LoVo (cell line): Measurements from ENCODE around the gene CLIC4.
"Not testable (repeated sequence)": the region's sequence is repeated elsewhere in the genome, so short reads cannot be mapped to it uniquely, and the experiment has no call there.

Experiments
- DNase-seq: peaks from one replicate; pipeline ENCODE4 v3.0.0-alpha.2; 2016; ENCODE audit warnings: low spot score

The CLIC4 gene

GRCh38 chr1:24720152-24720551 lies 25.1 kb upstream of the CLIC4 start:
- DNase-seq, result no peak

GRCh38 chr1:24721533-24721932 lies 23.7 kb upstream of the CLIC4 start:
- DNase-seq, result no peak

GRCh38 chr1:24722073-24723035 lies 22.9 kb upstream of the CLIC4 start:
- DNase-seq, result not testable (repeated sequence)

- DNase-seq, result peak; percentile 28
Measured at GRCh38 chr1:24724345-24725208, 20.7 kb upstream of the CLIC4 start.

GRCh38 chr1:24725209-24725651 lies 20.0 kb upstream of the CLIC4 start:
- DNase-seq, result no peak

GRCh38 chr1:24726741-24727140 lies 18.5 kb upstream of the CLIC4 start:
- DNase-seq, result no peak

GRCh38 chr1:24727501-24728216 lies 17.6 kb upstream of the CLIC4 start:
- no peak for DNase-seq

GRCh38 chr1:24728982-24729381 lies 16.3 kb upstream of the CLIC4 start:
- DNase-seq, result no peak

GRCh38 chr1:24732186-24732885 lies 12.9 kb upstream of the CLIC4 start:
- DNase-seq, result no peak

GRCh38 chr1:24733342-24733741 lies 11.9 kb upstream of the CLIC4 start:
- DNase-seq, result not testable (repeated sequence)

GRCh38 chr1:24735156-24735508 lies 10.1 kb upstream of the CLIC4 start:
- no peak for DNase-seq

- no peak for DNase-seq
Measured at GRCh38 chr1:24735509-24736375, 9.5 kb upstream of the CLIC4 start.

GRCh38 chr1:24737368-24738117 lies 7.7 kb upstream of the CLIC4 start:
- DNase-seq, result no peak

GRCh38 chr1:24739241-24739640 lies 6.0 kb upstream of the CLIC4 start:
- DNase-seq, result no peak

- DNase-seq, result peak; percentile 44
Measured at GRCh38 chr1:24742090-24742938, 2.9 kb upstream of the CLIC4 start.

GRCh38 chr1:24743404-24744211 lies 1.6 kb upstream of the CLIC4 start:
- DNase-seq, result no peak

- DNase-seq, result peak; percentile 31
Measured at GRCh38 chr1:24745711-24746413, 615 bp downstream of the CLIC4 start.
